Measurements from ENCODE around the gene ASB2.

The ASB2 gene

DNA sequence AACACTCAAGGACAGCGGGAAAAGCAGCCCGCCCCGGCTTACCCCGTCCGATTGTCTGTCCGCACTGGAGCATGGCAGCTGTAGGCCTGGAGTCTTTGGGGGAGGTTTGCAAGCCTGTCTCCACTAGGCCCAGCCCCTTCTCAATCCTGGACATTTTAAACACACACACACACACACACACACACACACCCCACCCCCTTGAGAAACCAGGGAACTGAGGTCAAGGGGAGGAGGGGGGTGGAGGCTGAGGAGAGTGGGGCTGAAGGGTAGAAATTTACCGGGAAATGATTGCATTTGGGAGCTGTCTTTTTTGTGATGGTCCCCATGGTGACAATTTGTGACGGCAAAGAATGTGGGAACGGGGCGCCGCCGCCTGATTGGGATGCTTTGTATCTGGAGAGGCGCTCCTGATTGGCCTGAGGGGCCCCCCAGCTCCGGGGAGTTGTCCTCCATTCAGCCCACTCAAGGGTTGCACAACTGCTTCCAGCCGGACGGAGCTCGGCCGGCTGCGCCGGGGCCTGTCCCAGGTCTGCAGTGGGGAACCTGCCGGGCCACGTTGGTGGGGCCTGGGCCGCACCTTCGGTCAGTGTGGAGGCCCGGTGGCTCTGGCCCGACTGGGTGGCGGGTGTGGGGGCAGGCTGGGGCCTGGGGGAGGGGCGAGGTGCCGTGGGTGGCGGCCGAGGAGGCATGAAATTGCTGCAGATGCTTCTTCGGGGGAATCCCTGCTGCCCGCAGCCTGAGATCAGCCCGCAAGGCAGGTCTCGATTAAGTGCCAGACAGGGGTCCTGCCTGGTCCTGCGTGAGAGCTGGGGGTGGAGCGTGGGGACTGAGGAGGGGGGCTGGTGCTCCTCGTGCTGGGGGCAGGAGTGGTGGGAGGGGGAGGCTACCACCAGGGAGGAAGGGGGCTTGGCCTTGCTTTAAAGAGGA, 49.2 kb downstream of the ASB2 start, which contains the start of gene FAM181A:
TSS of gene FAM181A (plus strand) at position 472 of the 927 bp plus-strand sequence. CDS start 942 bp downstream, outside the sequence.
- DNase-seq = no peak

DNA sequence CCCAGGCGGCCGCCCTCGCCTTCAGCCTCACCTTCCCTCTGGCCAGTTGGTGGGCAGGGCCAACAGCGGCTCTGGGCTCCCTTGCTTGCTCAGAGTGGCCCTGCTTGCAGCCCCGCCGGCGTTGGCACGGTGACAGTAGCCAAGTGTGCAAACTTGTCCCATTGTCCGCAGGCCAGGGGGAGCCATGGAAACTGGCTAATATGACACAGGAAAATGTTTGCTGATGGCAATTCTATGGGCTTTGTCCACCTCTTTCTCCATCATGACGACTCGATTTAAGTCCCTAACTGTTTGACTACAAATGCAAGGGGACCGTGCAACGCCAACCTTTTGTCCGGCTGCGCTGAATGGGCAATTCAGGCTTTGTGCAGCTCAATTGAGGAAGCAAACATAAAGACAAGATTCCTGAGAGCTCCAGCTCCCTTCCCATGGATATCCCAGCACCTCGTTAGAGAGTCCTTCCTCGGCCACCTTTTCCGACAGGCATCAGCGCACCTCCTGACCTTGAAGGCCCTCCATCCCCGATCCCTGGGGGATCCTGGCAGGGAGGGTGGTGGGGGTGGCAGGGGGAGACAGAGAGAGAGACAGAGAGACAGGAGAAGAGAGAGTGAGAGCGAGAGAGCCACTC, 50.0 kb downstream of the ASB2 start:
- no peak for DNase-seq

DNA sequence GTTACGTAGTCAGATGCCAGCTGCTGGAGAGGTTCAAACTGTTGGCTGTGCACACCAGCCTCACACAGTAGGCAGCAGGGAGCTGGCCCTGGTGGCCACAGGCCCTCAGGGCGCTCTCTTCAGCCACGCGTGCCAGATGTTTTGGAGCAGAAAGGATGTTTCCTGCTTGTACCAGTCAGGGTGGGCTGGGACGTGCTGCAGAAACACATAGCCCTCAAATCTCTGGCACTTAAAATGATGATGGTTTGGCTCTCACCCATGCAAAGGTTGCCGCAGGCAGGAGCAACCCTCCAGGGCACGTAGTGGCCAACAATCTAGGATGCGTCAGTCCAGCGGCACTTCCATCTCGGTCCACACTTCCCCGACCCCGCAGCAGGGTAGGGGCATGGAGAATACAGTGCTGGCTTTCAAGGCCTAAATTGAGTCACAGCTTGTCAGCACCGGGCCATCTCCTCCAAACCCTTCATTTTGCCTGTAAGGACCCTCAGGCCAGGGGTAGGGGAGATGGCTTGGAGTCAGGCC, 50.9 kb downstream of the ASB2 start:
- DNase-seq = no peak

DNA sequence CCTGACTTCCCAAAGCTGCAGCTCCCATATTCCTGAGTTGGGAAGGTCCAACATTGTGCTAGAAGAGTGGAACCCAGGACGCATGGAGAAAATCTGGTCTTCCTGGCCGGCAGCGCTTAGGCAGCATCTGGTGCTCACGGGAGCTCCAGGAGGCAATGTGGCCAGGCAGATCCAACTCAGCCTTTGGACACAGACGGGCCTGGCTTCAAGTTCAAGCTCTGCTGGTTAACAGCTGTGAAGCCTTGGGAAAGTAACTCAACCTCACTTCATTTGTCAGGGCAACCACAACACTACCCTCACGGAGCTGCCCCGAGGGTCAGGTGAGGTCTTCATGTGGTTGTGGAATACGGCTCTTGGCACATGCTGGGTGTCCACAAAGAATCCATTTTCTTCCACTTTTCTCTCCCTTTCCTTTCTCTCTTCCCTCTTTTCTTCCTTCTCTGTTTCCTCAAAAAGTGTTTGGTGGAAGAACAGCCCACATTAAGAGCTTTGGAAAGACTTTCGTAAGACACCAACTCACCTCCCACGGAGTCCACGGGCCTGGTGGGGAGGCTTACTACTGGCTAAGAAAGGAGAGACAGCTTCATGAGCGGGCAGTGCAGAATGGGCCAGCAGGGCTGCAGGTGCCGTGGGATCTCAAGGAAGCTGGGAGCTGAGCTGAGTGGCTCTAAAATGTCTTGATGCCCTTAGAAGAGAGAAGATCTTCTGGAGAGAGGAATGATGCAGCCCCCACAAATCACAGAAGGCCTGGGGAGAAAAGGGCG, 51.6 kb downstream of the ASB2 start:
- no peak for DNase-seq

DNA sequence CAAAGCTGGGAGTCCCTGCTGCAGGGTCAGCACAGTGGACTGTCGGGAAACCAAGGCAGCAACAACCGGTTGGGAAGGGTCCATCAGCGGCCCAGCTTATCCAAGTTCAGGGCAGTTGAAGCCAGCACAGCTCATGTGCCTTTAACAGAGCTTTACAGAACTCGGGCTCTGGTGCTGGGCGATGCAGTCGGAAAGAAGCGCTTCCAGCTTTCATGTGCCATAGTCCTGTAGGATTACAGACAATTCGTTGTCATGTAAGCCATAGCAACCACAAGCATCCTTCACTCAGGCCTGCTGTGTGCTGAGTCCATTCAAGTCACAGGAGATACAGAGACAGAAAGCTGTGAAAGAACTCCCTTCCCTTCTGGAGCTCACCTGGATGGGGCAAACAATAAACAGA, 52.7 kb downstream of the ASB2 start:
- DNase-seq = no peak

DNA sequence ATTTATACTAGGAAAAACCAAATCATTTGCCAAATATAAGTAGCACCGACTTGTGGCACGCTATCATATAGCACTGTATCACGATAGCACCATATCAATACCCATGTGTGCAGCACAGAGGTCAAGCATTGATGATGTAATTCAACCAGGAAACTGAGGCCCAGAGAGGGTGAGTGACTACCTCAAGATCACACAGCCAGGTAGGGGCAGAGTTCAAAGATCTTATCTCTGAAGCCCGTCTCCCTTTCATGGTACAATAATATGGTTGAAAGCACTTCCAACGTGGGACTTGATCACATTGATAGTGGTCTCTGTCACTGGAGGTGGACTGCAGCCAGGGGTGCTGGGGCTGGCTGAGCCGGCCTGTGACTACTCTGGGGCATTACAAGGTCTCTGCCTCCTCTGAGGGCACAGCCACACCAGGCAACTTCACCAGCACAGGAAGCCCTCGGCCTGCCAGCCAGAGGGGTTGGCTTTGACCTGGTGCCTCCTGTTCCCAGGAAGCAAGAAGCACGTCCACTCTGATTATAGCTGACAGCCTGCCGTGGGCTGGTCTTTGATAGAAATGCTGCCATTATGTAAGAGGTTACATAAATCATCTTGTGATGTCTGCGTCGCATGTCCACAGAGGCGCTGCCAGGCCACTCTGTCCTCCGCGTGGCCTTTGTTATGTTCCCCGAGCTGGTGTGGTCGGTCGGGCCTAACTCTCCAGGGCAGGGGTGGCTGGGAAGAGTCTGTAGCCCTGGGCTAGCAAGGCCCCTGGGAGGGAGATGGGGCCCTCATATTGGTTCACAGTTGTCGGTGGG, 55.2 kb downstream of the ASB2 start:
- DNase-seq = no peak

DNA sequence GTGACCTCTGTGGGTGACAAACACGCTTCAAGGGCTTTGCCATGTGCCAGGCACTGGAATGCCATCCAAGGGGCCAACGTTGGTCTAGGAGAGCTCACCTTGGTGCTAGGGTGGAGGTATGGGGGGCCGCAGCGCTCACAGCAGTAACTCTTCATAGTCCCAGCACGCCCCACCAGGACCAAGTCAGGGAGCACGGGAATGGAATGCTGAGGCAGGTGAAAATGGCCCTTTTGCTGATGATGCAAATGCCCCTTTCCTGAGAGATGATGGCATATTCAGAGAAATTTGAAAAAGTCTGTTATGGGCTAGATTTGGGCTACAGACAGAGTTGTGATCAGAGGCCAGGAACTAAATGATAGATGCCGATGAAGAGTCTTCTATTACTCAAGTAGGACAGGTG, 59.2 kb downstream of the ASB2 start:
- DNase-seq = no peak

DNA sequence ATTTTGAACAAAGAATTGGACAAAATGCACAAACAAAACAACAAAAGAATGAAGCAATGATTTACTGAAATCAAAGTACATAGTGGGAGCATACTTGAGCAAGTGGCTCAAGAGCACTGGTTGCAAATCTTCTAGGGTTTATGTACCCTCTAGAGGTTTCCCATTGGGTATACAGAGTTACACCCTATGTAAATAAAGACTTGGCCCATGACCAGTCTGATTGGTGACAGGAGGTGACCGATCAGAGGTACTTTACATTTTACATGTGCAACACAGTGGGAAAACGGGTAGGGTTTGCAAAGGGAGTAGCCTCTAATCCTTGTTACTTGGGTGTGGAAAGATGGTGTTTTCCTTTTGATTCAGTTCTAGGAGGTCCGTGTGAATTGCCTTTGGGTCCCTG, 59.9 kb downstream of the ASB2 start:
- DNase-seq = no peak

DNA sequence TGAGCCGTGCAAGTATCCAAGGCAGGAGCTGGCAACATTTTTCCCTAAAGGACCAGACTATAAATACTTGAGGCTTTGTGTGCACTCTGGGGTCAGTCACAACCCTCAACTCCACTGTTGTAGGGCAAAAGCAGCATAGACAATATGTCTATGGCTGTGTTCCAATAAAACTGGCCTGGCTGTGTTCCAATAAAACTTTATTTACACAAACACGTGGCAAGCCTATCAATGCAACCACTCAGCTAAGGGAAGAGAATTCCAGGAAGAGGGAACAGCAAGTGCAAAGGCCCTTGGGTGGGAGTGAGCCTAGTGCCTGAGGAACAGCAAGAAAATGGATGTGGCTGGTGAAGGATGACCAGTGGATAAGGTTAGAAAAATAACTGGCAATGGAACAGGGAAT, 60.6 kb downstream of the ASB2 start:
- DNase-seq = no peak

DNA sequence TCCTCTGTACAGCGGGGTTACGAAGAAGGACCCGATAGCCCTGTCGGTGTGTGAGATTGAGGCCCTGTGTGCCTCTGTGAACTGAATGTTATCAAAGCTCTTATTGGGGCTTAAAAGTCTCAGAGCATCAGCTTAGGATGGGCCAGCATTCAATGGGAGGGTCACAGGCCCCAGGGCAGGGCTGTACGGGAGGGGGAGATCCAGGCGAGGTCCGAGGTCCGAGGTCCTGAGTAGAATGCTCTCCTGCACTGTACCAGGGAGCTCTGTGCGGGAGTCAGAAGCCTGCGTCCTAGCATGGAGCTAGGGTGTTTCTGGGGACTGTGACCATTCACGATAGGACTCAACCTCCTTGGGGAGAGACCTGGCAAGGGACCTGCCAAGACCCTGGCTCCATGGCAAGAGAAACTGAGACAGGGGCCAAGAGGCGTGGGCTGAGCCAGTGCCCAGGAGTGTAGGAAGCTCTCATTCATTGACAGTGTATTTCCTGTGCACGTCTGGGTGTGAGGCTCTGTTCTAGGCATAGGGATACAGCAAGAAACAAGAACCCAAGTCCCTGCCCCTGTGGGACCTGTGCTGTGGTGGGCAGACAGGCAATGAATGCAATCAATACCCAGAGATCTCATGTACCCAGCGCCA, 61.2 kb downstream of the ASB2 start:
- no peak for DNase-seq

DNA sequence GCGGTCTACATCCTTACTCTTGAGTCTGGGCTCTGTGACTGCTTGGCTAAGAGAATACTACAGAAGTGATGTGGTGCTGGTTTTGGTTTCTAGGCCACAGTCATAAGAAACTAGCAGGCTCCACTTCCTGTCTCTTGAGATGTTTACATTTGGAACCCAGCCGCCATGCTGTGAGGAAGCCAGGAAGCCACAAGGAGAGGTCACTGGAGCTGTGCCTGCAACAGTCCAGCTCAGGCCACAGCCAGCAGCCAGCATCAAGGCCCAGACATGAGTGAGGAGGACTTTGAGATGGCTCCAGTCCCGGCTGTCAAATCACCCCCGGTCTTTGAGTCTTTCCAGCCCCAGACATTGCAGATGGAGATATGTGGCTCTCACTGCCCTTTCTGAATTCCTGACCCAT, 62.1 kb downstream of the ASB2 start:
- DNase-seq = no peak

DNA sequence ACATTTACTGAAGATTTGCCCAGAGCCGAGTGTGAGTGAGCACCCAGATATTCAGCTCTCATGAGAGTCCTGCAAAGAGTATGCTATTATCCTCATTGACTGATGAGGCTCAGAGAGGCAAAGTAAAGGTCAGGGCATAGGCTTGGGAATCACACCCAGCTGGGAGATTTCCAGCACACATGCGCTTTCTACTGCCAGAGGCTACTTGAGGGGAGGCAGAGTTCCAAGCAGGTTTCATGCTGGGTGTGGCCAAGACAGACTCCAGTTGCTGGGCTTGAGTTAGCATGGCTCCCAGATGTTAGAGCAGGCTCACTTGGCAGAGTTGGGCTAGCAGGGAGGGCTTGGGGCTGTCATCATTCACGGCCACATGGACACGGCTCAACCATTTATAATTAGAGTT, 63.6 kb downstream of the ASB2 start:
- no peak for DNase-seq

DNA sequence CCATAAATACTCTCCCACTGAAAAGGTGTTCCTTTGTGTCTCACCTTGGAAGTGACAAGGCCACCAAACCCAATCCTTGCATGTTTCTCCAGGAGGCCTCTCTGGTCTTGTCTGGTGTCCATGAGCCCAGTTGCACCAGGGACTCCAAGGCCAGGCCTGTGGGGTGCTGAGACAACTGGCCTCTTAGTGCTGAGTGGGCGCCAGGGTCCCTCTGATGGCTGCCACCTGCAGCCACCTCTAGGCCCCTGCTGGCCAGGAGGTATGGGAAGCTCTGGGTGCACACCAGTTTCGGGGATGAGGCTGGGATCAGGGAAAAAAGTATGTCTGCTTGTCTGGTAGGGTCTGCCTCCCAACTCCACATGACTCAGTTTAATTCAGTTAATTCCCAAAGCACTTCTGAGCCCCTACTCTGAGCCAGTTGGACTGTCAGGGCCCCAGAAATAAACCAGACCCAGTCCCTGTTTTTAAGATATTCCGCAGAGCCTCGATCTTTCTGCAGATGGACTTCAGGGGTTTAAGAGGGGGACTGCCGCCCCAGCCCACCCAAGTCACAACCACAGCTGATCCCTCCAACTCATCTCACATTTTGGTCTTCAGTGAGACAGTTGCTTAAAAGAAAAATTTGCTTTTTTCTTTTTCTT, 64.3 kb downstream of the ASB2 start:
- DNase-seq = no peak

DNA sequence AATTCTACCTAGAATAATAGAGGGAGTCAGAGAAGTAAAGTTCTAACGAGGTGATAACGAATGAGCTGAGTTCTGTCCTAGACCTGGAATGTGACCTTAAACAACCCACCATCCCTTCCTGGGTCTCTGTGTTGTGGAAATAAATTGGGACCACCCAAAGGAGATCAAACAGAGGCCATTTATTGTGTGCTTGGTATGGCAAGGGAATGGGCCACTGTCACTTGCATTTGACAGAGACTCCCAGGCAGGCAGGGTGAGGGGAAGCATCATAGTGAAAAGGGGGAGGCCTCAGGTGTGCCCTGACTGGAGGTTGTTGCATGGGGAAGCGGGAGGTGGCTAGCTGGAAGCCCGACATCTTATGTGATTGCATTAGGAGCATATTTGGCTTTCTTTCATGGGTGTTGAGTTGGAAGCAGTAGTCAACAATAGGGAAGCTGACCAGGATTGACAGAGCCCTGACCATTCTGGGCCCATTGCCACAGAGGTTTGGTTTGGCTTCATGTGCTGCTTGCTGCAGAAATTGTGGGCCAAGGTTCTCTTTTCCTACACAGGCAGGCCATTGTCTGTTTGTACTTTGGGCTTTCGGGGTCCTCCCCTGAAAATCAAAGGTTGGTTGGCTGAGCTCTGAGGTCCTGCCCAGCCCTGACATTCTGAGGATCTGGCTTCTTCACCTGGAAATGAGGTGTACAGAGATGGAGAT, 66.8 kb downstream of the ASB2 start:
- no peak for DNase-seq

DNA sequence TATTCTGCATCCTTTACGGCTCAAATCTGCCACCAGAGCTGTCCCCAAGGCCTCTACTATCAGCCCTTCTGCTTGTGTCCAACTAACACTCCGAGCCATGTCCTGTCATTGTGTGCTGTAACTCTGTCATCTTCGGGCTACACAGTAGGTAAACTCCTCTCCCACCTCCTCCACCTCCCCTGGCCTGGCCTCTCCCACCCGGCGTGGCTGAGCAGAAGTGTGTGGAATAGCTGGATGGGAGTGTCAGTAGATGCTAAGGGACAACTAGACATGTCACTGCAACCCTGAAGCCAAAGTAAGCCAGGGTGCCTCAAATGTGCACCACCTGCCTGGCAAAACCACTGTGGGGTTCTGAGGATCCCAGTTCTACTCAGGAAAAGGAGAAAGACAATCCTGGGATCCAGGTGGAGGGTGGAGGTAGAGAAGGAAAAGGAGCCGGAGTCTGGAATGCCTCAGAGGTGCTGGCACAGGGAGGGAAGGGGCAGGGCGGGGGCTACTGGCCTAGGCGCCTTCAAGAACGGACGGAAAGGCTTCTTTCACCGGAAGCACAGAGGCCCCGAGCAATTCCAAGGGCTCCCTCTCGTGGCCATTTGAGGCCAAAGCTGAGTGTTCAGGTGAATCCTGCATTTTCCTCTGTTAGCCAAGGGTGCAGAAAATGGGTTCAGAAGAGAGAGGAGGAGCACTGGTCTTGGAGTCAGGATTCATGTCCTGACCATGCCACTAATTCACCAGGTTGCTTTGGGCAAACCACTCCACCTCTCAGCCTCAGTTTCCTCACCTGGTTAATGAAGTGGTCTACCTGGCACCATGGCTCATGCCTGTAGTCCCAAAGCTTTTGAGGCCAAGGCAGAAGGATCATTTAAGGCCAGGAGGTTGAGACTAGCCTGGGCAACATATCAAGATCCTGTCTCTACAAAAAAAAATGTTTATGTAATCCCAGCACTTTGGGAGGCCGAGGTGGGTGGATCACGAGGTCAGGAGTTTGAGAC, 69.7 kb downstream of the ASB2 start:
- peak; percentile 76 for DNase-seq

DNA sequence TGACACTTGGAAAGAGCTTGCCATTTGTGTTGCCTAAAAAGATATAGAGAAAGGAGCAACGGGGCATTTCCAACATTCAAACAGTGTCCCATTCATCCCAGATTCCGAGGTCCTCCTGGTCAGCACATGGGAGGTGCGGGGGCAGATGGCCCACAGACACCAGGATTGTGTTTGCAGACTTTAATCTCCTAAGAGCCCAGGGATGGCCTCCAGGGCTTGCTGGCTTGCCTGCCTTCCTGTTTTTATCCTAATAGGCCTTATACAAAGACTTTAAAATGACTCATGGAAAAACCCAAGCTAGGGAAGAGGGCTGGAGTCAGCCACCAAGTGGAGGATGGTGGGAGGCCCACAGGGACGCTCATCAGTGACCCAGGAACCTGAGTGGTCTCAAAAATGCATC, 70.7 kb downstream of the ASB2 start:
- no peak for DNase-seq

DNA sequence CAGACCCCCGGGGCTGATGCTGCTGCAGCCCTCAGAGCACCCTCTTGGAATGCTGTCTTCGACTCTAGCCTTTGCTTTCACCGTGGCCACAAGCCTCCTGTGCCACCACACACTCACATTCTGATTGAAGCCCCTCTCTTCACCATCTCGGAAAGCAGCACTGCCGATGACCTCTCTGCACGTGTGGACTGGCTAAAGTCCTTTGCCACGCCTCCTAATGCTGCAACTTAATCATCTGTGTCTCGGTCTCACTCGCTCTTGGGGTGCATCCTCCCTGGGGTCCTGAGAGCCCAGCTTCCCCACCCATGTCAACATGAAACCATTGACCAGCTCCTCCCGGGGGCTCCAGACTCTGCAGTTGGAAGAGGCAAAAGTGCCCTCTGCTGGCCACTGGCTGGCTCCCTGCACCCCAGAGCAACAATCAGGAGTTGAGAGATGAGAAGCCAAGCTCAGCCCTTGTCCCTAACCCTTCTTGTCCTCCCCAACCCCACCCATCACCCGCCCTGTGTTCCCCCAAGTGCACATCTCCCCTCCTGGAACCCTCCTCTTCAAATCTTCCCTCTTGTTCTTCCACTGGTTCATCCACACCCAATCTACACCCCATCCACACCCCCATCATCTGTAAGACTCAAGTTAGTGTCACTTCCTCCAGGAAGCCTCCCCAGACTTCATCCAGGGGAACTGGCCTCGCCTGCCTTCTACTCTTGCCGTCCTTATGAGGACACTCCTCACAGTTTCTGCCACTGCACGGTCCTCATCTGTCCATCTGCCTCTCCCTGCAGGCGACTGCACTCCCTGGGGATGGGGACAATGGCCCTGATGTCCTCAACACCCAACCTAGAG, 72.8 kb downstream of the ASB2 start:
- DNase-seq = peak; percentile 14

DNA sequence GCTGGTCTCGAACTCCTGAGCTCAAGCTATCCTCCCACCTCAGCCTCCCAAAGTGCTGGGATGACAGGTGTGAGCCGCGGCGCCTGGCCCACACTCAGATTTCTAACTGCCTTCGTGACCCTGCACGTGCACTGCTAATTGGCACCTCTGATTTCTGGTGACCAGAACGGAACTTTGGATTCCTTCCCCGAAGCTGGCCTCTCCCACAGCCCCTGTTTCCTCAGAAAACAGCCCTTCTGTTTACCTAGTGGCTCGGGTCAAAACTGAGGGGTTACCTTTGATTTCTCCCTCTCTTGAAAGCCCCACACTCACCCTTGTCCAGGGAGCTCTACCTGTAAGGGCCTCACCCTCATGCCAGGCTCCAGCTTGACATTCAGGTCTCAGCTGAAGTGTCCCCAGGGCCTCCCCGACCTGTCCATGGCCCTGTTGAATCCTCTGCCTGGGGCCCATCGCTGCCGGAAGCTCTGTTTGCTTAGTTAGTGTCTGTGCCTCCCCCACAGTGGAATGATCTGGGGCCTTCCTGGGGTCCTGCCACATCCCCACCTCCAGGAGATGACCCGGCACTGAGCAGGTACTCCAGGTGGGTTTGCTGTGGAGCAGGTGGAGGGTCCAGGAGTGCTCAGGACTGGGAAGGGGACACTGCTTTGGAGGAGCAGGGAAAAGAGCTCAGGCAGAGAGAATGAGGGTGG, 73.6 kb downstream of the ASB2 start:
- no peak for DNase-seq

Data from RPMI8226 (cell line).